Head of caudate nucleus (tissue), 42 donors: ENCODE data around the gene DTNB.
A peak's percentile ranks its signal among the peaks of the same experiment; 100 is the strongest.

Experiments
- DNase-seq, 42 donors: peaks; one replicate each; pipeline versions ENCODE4 v3.0.0 to v3.0.0-alpha.2; 2020 to 2021; ENCODE audit warnings: mixed read lengths in 7 of 42
- intact Hi-C: fragments of 100-400 bp; cut with DNase I; formaldehyde crosslinking; loops from one replicate; pipeline ENCODE4 v1.15.0; 2022

DTNB gene

GRCh38 chr2:25528173-25528572 is 145.2 kb downstream of the DTNB start:
- DNase-seq: no peak
- intact Hi-C loops: loop anchor here (5.0 to 10.0 kb wide), 2 partner anchors 149 to 153 kb away; no protein-coding TSS in a partner anchor

- intact Hi-C loops: loop anchor here (10.0 kb wide), 1 partner anchor 150 kb away; no protein-coding TSS in a partner anchor
- DNase-seq: no peak
These were observed 148.9 kb downstream of the DTNB start for GRCh38 chr2:25524507-25524906.

- intact Hi-C loops: loop anchor here (10.0 kb wide), 1 partner anchor 148 kb away; no protein-coding TSS in a partner anchor
- no peak for DNase-seq
These were observed 150.3 kb downstream of the DTNB start for GRCh38 chr2:25523060-25523459.

- DNase-seq: peak in 13 of 42 donors; percentile 16 to 69 (median 32)
- intact Hi-C loops: loop anchor here (10.0 kb wide), 1 partner anchor 147 kb away; no protein-coding TSS in a partner anchor
These were observed 151.6 kb downstream of the DTNB start for GRCh38 chr2:25521665-25522387.

DNA sequence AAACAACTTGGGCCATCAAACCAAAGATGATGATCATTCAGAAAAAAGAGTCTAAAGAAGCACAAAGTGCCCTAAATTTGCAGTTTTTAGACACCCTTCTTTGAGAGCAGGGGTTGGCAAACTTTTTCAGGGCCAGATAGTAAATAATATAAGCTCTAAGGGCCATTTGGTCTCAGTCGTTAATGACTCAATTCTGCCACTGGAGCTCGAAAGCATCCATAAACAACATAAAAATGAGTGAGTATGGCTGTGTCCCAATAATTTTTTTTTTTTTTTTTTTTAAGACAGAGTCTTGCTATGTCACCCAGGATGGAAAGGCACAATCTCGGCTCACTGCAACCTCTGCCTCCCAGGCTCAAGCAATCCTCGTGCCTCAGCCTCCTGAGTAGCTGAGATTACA is 152.3 kb downstream of the DTNB start:
- DNase-seq: no peak
- intact Hi-C loops: loop anchor here (10.0 kb wide), 1 partner anchor 146 kb away; no protein-coding TSS in a partner anchor

DNA sequence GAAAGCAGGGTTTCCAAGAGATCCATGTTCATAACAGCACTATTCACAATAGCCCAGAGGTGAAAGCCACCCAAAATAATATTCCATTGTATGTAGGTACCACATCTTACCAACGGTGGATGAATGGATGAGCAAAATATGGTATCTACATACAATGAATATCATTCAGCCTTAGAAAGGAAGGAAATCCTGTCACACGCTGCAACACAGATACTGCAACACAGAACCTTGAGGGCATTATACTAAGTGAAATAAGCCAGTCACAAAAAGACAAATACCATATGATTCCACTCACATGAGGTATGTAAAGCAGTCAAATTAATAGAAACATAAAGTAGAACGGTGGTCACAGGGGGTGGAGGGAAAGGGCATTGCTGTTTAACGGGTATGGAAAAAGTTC is 155.7 kb downstream of the DTNB start:
- intact Hi-C loops: no loop called here
- DNase-seq: no peak

GRCh38 chr2:25514043-25514637 is 159.2 kb downstream of the DTNB start:
- DNase-seq: no peak
- intact Hi-C loops: no loop called here

DNA sequence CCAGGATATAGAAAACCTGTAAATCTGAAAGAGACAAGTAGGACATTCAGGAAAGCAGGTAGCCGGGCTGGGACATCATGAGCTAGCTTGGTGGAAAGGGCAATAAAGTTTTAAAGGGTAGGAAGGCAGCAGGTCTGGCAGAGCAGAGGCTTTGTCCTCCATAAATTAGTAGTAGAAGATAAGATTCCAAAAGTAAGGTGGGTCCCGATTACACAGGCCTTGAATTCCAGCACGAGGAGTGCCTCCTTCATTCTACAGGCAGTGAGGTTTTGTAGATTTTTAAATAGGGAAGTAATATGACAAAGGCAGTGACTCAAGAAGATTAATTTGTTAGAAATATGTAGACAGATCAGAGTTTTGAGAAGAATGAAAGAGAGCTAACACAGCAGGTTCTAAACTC is 160.7 kb downstream of the DTNB start:
- intact Hi-C loops: no loop called here

DNA sequence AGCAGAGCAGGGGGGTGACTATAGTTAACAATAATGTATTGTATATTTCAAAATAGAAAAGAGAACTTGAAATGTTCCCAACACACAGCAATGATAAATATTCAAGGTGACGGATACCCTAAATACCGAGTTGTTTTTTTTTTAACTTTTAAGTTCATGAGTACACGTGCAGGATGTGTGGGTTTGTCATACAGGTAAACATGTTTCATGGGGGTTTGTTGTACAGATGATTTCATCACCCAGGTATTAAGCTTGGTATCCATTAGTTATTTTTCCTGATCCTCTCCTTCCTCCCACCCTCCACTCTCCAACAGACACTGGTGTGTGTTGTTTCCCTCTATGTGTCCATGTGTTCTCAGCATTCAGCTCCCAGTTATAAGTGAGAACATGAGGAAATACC is 167.2 kb downstream of the DTNB start:
- intact Hi-C loops: no loop called here
- DNase-seq: no peak

More for the DNA sequence above, 160.7 kb downstream of the DTNB start:
- no peak for DNase-seq

DNA sequence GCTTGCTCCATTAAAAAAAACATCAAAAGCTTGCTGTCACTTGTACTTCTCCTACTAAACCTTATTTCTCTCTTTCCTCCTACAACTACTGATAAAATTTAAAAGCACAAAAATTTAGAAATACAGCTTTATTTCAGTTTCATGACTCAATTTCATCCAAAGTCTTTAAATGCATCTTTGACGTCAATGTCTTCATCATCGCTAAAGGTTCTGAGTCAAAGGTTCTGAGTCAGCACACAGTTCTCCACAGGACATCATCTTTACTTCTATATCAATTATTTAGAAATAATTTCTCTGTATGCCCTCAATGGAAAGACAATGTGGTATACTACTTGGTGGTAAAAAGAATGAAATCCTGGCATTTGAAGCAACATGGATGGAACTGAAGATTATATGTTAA is 167.8 kb downstream of the DTNB start:
- intact Hi-C loops: no loop called here
- no peak for DNase-seq

GRCh38 chr2:25505182-25505581 is 168.2 kb downstream of the DTNB start:
- no peak for DNase-seq
- intact Hi-C loops: no loop called here

GRCh38 chr2:25504266-25504665 is 169.1 kb downstream of the DTNB start:
- DNase-seq: no peak
- intact Hi-C loops: no loop called here

DNA sequence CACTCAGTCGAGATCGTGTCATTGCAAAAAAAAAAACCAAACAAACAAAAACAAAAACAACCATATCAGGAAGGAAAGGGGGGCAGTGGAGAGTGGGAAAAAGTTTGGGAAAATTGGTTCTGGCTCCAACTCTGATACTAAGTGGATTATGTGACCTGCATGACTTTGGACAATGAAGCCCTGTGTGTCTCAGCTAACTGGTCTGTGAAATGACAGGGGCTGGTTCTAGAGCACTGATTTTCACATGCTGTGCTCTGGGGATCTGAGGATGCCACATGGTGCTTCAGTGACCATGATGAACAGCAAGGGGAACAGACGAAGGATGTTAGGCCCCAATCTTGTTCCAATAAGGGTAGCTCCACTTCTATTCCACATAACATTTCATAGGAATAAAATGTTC is 174.2 kb downstream of the DTNB start:
- DNase-seq: no peak
- intact Hi-C loops: no loop called here

GRCh38 chr2:25497918-25498407 is 175.4 kb downstream of the DTNB start:
- peak in 9 of 42 donors; percentile 8 to 33 (median 25) for DNase-seq
- intact Hi-C loops: no loop called here

GRCh38 chr2:25497229-25497917 is 176.0 kb downstream of the DTNB start:
- intact Hi-C loops: no loop called here
- DNase-seq: peak in 13 of 42 donors; percentile 4 to 55 (median 22)

GRCh38 chr2:25494616-25495015 is 178.8 kb downstream of the DTNB start:
- intact Hi-C loops: no loop called here
- DNase-seq: no peak

- DNase-seq: no peak
- intact Hi-C loops: no loop called here
These were observed 180.2 kb downstream of the DTNB start for GRCh38 chr2:25493207-25493606.

DNA sequence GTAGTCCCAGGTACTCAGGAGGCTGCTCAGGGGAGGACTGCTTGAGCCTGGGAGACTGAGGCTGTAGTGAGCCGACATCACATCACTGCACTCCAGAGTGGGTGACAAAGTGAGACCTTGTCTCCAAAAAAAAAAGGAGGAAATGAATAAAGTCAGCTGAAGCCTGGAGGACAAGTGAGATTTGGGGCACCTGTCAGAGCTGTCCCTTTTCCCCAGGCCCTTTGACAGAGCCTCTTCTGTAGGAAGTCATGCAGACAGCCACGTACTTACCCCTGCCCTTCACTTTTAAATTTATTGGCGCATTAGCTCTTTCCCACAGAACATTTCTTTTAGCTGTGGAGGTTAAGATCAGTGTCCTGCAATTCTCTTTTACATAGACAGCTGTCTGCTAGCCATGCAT is 180.7 kb downstream of the DTNB start:
- intact Hi-C loops: no loop called here
- DNase-seq: no peak

GRCh38 chr2:25491966-25492532 is 181.3 kb downstream of the DTNB start:
- DNase-seq: no peak

More at GRCh38 chr2:25491966-25492532, 181.3 kb downstream of the DTNB start:
- intact Hi-C loops: no loop called here
